Activated gamma-delta T cell treated with Interleukin-2 at 50 U/mL for 16 hours (primary cell): ENCODE data around the gene SLC18A2.
"Not testable (repeated sequence)": the region's sequence is repeated elsewhere in the genome, so short reads cannot be mapped to it uniquely, and the experiment has no call there.

Experiments used
- DNase-seq: peaks from one replicate; pipeline ENCODE4 v3.0.0-alpha.2; 2020

Gene SLC18A2

DNA sequence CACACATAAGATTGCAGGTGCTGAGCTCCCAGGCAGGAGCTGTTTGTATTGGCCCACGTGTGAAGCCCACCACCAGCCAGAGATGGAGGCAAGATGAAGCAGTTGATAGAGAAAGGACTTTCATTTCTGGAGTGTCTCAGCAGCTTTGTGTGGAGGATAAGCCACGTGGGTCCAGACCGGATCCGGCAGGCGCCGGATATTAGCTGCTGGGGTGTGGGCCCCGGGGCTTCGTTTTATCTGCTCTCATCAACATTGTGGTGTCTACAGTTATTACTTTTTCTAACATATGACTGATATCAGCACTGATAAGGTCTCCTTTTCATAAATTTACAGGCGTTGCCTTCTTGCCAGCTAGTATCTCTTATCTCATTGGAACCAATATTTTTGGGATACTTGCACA lies 25.5 kb downstream of the SLC18A2 start:
- DNase-seq = no peak

DNA sequence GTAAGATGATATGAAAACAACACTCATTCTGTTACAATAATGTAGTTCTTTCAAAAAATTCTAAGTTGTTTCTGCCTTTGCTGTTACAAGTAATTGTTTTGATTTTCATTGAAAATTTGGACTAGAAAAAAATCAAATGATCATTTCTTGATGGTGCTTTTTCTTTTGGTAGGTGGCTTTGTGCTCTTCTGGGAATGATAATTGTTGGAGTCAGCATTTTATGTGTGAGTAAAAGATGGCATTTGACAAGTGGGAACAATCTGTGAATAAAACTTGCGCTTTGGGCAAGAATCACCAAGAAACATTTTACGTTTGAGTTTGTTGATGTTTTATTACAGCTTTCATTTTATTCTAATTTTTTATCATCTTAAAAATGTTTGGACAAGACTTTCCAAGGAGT lies 25.9 kb downstream of the SLC18A2 start:
- no peak for DNase-seq

DNA sequence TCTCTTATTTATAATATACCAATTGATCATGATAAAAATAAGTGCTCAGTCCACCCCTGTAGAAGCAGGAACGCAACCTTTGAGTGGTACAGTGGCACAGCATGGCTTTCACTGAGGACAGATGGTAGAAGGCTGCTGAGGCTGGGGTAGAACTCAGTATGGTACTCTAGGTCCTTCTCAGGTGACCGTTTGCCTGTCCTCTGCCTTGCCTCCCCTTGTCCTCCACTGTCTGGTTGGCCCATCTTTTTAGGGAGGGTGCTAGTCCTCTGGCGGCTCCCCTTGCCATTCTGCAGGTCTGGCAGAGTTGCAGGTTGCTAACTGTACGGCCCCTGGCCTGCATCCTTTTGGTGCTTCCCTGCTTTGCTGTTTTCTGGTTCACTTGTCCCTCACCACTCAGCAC lies 27.3 kb downstream of the SLC18A2 start:
- no peak for DNase-seq

DNA sequence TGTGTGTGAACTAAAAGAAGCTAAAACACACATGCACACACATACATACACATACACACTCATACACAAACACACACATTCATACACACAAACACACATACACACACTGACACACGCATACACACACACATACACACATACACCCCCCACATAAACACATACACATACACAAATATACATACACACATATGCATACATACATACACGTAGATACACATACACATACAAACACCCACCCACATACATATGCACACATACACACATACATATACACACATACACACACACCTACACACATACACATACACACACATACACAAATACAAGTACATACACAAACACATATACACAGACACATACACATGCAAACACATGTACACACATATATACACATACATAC lies 28.0 kb downstream of the SLC18A2 start:
- no peak for DNase-seq

DNA sequence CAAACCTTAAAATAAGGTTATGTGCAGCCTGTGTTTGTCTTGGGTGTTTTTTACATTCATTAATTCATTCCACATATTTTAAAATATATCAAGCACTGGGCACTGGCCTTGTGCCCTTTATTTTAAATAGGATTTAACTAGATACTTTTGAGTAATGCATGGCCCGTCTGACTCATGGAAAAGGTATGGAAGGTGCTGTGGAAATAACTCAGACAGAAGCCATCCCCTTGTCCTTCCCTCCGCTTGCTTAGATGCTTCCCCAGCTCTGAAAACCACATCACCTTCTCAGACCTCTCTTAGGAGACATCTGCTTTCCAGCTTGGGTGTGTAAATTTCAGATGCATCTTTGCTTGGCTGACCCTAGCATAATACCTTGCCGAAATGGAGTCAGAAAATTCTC lies 30.5 kb downstream of the SLC18A2 start:
- DNase-seq = no peak

DNA sequence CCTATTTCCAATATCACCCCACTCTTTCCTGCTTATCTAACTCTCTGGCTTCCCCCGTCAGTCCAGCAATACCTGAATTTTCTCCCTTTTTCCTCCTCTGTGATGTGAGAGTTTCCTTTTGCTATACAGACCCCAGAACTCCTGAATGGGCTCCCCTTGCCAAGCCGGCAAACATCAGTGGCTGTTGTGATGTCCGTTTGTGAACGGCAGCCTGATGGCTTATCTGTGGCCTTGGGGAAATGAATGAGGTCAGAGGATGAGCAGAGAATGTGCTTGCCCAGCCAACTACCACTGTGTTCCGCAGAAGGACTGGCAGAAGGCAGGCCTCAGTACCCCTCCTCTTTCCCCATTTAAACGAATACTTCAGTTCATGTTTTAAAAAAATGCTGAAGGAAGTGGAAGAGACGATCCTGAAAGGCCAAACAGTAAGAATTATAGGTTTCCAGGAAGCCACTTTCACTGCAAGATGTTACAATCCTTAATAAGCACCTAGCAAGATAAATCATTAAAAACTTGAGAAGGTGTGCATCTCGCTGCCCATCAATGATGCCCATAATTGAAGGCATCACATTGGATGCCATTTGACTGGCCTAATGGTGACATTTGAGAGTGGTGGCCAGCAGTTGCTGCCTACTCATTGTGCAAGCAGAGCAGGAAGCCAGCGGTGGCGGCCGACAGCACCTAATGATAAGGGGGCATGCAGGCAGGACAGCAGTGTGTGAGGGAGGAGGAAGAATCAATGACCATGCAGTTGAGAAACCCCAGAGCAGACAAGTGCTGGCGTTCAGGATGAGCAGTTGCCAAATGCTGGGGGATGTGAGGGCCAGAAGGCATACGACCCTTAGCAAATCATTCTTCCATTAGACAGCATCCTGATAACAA lies 31.5 kb downstream of the SLC18A2 start:
- DNase-seq = no peak

DNA sequence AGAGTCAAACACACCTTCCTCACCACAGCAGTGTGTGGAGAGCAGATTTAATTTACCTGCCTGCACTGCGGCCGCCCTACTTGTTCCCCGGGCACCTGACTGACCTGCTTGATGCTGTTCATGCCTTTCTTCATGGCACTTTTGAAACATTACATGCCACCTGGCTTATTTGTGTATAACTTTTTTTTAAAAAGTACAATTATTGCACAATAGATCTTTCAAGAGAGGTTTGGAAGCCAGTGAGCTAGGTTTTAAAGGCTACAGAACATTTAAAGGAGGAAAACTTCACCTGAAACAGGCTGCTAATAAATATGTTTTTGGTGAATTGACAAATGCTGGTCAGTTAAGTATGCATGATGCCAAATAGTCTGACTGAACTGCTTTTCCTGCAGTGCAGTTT lies 33.1 kb downstream of the SLC18A2 start:
- DNase-seq = no peak

DNA sequence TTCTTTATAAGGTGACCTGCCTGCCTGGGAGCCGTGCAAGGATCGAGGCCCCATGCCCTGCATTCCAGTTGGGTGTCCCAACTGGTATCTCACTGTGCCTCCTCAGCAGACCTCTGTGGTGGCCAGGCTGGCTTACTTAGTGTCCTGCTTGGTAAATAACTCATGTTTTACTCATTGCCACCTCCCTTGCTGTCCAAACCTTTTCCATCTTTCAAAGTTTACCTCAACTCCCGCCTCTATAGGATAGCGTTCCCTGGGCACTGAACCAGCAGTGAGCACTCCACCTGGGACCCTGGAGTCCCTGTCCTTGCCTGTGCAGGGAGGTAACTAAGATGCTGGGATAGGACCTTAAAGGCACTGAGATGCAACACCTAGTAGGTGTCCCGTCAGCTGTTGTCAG lies 33.6 kb downstream of the SLC18A2 start:
- no peak for DNase-seq

DNA sequence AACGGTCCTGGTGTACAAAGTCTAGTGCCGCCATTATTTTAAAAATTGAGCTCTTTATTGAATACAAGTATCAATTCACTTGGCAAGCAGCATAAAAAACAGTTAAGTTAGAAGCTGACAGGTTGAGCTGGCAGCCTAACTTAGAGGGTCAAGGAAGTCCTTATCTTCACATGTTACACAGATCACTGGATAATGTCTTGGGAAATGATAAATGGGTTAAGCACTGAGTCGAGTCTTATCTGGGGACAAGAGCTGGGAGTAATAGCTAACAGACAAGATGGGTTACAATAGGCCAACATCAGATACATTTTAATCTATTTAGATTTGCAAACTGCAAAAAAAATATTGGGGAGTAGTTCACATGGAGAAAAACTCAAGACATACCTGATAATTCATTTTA lies 34.2 kb downstream of the SLC18A2 start:
- no peak for DNase-seq

DNA sequence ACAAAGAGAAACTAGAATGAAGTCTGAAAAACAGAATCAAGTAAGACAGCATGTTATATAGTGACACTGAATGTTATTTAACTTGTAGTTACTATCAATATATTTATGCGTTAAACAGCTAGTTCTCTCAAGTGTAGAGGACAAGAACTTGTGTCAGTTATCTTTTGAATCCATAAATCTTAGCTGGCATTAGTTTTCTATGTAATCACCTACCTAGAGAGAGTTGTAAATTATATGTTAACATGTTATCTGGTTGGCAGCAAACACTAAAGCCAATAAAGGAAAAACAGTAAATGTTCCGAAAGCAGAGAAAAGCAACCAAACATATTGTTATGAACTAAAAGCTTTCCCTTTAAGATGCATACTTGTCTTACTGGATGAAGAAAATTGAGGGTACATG lies 36.8 kb downstream of the SLC18A2 start:
- no peak for DNase-seq

DNA sequence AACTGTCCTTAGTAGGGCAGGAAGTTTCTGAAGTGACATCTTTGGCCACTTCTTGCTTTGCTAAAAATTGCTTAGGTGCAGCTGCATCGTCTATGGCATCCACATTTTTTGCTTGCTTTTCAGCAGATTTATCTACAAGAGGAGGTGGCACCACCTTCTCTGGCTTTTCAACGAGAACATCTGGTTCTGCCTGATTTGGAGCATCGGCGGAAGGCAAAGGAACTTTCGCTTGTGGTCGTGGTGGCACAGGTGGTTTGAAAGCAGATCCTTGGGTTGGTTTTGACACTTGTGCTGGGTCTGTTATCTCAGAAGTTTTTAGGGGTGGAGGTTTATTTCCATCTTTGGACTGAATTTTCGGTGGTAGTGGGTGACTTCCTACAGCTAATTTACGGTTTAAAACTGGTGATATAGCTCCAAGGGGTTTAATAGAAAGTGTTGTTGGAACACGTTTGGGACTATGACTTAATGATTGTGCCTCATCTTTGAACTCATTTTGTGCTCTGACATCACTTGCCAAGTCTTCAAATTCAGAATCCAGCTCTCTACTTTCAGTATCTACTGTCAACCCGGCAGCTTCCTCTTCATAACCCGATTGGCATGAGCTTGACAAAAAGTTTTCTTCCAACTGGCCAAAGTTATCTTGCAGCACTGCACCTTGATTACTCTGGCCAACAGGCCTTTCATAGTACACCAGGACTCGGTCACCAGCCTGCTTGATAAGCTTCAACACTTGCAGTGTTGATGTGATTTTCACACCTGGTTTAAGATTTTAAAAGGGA lies 44.0 kb downstream of the SLC18A2 start:
- no peak for DNase-seq

DNA sequence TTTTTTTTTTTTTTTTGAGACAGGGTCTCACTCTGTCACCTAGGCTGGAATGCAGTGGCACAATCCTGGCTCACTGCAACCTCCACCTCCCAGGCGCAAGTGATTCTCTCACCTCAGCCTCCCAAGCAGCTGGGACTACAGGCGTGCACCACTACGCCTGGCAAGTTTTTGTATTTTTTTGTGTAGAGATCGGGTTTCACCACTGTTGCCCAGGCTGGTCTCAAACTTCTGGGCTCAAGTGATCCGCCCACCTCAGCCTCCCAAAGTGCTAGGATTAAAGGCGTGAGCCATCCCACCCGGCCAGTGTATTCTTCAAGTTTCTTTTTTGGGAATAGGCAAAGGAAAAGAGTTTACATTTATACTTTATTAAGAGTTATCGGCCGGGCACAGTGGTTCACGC lies 50.0 kb downstream of the SLC18A2 start:
- not testable (repeated sequence) for DNase-seq

DNA sequence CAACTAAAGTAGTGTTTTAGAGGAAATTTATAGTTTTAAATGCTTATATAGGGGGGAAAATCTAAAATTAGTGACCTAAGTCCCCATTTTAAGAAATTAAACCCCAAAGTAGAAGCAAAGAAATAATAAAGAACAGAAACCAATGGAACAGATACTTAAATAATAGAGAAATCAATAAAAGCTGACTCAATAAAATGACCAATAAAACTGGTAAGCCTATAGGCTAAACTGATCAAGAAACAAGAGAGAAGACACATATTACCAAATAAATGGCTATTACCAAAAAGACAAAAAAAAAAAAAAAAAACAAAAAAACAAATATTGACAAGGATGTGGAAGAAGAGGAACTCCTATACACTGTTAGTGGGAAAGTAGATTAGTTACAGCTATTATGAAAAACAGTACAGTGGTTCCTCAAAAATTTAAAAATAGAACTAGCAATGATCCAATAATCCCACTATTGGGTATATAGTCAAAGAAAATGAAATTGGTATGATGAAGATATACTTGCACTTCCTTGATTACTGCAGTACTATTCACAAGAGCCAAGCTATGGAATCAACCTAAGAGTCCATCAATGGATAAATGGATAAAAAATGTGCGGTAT lies 53.2 kb downstream of the SLC18A2 start:
- DNase-seq = no peak

DNA sequence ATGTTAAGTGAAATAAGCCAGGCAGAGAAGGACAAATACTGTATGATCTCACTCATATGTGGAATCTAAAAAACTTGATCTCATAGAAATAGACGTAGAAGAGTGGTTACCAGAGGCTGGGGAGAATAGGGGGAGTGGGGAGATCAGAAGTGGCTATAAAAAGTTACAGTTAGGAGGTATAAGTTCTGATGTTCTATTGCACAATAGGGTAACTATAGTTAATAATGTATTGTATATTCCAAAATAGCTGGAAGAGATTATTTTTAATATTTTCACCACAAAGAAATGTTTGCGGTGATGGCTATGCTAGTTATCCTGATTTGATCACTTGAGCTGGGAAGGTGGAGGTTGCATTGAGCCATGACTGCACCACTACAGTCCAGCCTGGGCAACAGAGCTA lies 53.8 kb downstream of the SLC18A2 start:
- DNase-seq = no peak

DNA sequence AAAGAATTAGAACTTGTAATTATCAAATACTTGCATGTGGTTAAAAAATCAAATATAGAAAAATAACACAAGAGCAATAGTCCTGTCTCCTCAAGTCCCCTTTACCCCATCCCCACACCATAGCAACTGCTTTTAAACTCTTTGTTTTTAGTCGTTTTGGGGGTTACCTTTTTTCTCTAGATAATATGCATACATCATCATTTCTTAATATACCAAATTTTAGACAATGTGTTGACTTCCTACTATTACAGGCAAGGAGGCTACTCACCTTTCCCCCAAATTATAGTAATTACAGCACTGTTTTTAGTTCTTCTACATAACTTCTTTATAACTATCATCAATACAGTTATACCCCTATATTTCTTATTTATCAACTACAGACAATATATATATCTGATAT lies 57.3 kb downstream of the SLC18A2 start:
- no peak for DNase-seq

DNA sequence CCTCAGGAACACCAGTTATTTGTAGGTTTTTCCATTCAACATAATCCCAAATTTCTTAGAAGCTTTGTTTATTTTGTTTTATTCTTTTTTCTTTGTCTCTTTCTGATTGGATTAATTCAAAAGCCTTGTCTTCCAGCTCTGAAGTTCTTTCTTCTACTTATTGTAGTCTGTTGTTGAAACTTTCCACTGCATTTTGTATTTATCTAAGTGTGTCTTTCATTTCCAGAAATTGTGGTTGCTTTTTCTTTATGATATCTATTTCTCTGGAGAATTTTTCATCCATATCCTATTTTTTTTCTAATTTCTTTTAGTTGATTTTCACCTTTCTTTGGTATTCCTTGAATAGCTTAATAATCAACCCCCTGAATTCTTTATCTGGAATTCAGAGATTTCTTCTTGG lies 58.5 kb downstream of the SLC18A2 start:
- DNase-seq = no peak

DNA sequence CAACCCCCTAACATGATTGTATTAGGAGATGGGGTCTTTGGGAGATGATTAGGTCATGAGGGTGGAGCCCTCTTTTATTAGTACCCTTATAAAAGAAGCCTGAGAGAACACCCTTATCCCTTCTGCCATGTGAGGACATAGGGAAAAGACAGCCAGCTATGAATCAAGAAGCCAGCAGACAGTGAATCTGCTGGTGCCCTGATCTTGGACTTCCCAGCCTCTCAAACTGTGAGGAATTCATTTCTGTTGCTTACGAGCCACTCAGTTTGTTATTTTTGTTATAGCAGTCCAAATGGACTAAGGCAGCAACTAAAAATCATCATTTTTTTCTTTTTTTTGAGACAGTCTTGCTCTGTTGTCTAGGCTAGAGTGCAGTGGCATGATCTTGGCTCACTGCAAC lies 59.8 kb downstream of the SLC18A2 start:
- DNase-seq = no peak

DNA sequence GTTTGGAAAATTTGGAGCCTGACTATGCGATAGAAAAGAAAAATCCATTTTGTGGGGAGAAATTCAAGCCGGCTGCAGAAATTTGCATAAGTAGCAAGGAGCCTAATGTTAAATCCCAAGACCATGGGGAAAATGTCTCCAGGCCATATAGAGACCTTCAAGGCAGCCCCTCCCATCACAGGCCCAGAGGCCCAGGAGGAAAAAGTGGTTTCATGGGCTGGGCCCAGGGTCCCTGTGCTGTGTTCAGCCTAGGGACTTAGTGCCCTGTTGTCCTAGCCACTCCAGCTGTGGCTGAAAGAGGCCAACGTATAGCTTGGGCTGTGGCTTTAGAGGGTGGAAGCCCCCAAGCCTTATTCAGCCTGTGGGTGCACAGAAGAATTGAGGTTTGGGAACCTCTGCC lies 62.5 kb downstream of the SLC18A2 start:
- DNase-seq = not testable (repeated sequence)

DNA sequence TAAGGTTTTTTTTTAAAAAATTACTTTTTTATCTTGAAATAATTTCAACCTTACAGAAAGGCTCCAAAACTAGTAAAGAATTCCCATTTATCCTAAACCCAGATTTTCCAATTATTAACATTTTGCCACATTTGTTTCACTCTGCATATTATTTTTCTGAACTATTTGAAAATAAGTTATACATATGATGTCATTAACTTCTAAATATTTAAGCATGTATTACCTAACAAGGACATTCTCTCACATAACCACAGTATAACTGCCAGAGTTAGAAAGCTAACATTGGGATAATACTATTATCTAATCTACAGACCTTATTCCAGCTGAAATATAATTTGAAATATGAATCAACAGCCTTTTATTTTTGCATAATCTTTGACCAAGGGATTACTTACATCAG lies 65.8 kb downstream of the SLC18A2 start:
- DNase-seq = no peak

DNA sequence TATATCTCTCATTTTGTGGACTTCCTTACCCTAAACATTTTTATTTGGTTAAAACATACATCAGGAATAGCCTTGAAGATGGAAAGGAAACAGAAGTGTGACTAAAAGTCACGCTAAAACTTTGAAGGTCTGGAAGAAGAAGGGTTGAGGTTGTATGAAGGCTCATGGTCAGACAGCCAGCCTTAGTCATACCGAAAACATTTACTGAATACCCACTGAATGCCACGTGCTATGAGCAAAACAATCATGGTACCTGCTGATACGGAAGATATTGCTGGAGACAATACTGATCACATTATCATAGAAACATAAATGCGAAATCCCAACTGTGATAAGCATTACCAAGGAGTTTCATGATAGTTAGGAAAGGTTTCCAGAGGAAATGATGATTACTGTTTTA lies 70.3 kb downstream of the SLC18A2 start:
- DNase-seq = no peak

DNA sequence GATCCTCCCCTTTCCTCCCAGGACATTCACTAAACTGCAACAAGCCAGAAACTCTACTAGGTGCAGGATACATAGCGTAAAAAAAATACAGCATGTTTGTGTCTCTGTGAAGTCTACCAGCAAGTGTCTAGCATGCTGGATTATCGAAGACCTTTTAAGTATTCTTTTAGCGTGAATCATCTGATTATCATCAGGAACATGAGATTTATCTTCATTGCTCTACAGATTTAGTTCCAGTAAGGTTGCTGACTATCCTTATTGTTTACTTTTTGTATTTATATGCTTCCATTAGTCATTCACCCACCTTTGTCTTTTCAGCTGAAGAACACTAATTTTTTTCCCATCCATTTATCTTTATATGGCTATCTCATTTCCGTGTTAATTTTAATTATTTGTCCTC lies 71.5 kb downstream of the SLC18A2 start:
- no peak for DNase-seq

DNA sequence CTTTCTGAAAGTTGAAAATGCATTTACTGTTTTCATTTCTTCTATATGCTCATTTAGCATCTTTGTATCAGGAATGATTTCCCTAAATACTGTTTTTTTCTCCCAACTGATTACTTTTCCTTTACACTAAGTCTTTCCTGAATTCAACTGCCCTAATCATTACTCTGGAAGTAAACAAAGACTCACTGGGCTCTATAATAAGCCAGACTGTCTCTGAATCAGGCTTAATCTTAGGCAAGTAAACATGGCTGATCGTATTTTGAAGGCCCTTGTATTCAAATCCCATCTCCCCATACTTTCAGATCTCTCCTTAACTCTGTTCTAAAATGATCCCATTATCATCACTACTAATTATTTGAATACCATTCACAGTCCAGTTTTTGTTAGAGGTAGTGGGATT lies 72.7 kb downstream of the SLC18A2 start:
- no peak for DNase-seq

DNA sequence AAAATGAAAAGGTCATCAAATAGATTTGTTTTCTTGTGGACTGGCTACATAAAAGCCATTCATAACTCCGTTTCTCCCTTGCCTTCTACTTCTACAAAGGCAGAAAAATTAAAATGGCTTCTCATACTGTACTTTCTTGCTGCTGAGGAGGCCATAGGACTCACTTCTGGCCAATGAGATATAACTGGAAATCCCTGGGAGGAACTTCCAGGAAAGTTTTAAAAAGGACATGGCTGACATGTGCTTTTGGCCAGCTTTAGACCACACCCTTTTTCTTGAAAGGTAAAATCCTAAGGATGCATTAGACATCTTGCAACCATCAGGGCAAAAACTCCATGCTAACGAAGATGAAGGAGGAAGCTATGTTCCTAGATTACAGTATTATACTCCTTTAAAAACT lies 75.8 kb downstream of the SLC18A2 start:
- no peak for DNase-seq

DNA sequence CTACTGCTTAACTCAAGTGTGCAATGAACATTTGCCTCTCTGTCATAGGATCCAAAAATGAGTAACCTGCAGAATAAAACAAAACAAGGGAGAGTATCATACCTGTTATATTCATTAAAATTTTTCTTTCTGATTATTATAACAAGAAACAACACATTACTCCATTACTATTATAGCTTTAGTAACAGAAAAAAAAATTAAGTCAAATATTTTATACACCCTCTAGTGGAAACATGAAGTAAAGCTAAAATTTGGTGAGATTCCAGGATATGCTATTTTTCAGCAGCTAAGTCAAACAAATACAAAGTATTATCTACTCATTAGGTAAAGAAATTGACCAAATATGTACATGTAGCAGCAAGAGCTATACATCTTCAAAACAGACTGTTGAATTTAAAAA lies 78.0 kb downstream of the SLC18A2 start:
- DNase-seq = no peak
